Upper lobe of left lung (tissue), 4 donors: ENCODE measurements around the gene MAD1L1.

Experiments
- POLR2A ChIP-seq, 4 donors: fragments of 450-650 bp; IDR thresholded peaks; one replicate each; pipeline ENCODE4 v1.5.1; 2016 to 2017; ENCODE audit warnings: antibody characterized with exemption in 4 of 4, mild to moderate bottlenecking in 2 of 4
- POLR2AphosphoS5 ChIP-seq, 2 donors: sonication (generic); formaldehyde crosslinking; IDR thresholded peaks; one replicate each; pipeline ENCODE4 v1.5.1; 2017; ENCODE audit warnings: antibody characterized with exemption in 2 of 2

- TF ChIP-seq POLR2A (IDR thresholded peaks at IDR 0.05) (no peak), POLR2AphosphoS5 (IDR thresholded peaks at IDR 0.05) (no peak)
Observed at GRCh38 chr7:2211926-2212325, 20.8 kb downstream of the MAD1L1 start.
